Renal cortical epithelial cell (primary cell): ENCODE measurements around the gene TSPAN9. TPM values are rescaled to one million over a fixed set of nuclear protein-coding genes. Genes with fewer than 3 reads are reported as not detected.
A peak's percentile ranks its signal among the peaks of the same experiment; 100 is the strongest.

Experiments
- DNase-seq: peaks from one replicate; pipeline ENCODE4 v3.0.0-alpha.2; 2011; ENCODE audit warnings: low read depth
- total RNA-seq: library from RNA; depleted of rRNA; stranded (reverse); fragments of >200 nt; gene quantifications from 2 replicates; pipeline ENCODE4 v1.2.3, GENCODE V29; 2014

The TSPAN9 gene
- total RNA-seq, 1 donor from 2014 or later: 91.3 TPM

DNA sequence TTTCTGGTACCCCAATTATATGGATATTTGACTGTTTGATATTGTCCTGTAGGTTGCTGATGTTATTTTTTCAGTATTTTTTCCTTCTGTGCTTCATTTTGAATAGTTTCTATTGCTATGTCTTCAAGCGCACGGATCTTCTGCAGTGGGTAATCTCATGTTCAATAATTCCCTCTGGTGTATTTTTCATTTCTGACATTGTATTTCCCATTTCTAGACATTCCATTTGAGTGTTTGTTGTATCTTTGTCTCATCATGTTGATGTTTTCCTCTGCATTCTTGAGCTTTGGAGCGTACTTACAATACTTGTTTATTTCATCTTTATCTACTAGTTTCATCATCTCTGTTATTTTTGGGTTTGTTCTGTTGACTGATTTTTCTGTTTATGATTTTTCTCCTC, 22.0 kb downstream of the TSPAN9 start:
- no peak for DNase-seq

- DNase-seq: no peak
These were observed 24.3 kb downstream of the TSPAN9 start for GRCh38 chr12:3101309-3102024.

DNA sequence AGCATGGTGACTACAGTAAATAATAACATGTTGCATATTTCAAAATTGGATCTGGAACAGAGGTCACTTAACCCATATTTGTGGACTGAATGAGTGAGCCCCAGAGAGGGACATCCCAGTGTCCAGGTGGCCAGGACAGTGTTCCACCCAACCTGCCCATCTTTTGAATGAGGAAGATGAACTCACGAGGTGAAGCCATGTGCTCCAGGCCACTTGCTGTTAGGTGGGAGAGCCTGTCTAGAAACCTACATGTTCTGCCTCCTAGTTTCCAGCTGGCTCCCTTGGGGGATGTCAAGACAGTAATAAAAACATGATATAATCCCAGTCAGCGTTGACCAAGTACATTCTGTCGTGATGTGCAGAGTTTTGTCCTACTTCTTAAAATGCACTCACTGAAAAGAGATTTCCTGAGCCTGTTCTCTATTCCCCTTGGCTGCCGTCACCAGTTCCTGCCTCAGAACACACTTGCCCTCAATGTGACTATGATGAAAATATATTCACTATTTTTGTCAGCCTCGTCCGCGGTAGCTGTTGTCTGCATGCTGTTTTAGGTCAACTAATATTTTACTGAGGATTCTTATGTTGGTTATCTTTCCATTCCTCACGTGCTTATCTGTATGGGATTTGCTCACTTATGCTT, 25.7 kb downstream of the TSPAN9 start:
- DNase-seq: no peak

GRCh38 chr12:3103806-3104205, 26.6 kb downstream of the TSPAN9 start:
- no peak for DNase-seq

GRCh38 chr12:3105690-3106479, 28.7 kb downstream of the TSPAN9 start:
- DNase-seq: no peak

- no peak for DNase-seq
These were observed 29.4 kb downstream of the TSPAN9 start for GRCh38 chr12:3106579-3106978.

DNA sequence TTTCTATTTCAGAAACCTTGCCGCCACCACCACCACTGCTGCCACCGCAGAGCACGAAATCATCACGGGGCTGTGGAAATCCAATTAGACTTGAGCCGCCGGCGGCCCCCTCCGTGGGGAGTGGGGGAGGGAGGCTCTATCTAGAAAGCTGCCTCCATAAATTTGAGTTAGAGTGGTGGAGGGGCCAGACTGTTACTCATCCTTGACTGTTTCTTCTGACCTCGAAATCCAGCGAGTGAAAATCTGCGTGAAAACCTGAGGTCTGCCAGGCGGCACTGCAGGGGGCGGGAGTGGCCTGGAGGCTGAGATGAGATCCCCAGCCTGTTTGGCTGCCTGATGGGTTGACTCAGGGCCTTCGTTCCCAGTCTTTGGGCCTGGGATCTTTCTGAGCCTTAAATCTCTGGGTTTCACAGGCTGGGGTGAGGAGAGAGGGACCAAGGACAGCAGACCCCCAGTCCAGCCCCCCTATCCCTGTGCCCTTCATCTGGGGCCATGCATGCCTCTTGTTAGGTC, 29.9 kb downstream of the TSPAN9 start:
- DNase-seq: peak; percentile 78

- DNase-seq: peak; percentile 44
These were observed 30.8 kb downstream of the TSPAN9 start for GRCh38 chr12:3107954-3108353.

DNA sequence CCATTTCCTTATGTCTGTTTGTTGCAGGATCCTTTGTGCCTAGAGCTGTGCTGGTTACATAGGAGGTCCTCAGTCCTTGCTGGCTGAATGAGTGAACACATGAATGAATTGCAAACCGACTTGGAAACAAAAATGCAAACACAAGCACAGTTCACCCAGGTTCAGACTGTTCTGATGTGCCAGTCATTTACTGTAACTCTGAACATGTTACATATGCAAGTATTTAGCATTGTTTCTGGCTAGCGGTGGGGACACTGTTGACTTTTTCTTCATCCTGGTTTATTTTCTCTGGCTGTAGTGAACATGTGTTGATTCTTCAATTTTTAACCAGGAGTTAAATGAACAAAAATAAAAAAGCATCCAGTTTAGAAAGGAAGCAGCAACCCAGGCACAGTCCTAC, 33.4 kb downstream of the TSPAN9 start:
- peak; percentile 85 for DNase-seq

DNA sequence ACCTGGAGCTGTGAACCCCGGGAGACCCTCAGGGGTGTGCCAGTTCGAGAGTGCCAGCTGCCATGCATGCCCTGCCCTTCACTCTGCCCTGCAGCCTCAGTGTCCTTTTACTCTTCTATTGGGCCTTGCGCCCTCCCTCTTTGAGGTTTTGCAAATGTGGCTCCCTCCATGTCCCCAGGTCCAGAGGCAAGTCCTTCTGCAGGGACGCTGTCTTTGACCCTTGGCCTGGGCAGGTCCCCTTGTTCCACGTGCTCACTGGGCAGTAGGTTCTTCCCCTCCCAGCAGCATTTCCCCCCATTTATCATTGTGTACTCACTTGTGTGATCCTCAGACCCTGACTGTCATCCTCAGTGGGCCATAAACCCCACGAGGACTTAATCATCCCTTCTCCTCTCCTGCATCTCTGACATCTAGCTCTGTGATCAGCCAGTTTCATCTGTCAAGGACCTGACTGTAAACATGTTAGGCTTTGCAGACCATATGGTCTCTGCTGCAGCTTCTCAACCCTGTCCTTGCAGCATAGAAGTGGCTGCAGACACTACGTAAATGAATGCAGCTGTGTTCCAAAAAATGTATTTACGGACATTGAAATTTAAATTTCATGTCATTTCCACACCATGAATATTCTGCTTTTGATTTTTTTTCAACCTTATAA, 36.6 kb downstream of the TSPAN9 start:
- DNase-seq: no peak

- DNase-seq: no peak
These were observed 37.5 kb downstream of the TSPAN9 start for GRCh38 chr12:3114671-3115070.

GRCh38 chr12:3115078-3115477, 37.9 kb downstream of the TSPAN9 start:
- DNase-seq: no peak

DNA sequence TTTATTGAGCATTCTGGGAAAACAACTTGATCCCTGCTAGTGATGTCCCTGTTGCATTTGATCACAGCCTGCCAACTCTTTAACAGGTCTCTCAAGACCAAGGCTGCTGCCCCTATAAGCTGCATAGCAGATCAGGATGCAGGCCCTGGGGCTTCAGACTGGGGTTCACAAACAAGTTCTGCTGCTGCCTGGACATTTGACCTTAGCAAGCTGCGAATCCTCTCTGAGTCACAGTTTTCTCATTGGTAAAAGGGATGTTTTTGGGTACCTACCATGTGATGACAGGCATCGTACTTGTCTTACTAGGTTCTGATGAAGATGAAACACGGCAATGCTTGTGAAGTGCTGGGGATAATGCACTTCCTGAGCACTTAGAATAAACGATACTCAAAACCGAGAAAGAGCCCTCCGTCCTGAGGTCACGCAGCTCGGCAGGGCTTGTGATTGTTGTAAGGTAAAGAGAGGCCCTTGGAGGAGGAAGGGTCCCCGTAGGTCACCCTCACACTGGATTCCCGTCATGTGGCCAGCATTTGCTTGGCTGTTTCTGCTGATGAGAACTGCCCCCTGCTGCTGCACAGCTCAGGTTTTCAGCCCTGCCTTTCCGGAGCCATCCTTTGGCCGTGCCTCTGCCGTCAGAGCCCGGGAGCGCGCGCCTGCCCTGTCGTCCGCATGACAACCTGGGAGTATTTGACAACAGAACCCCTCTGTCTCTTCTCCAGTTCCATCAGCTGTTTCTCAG, 39.1 kb downstream of the TSPAN9 start:
- DNase-seq: no peak

GRCh38 chr12:3117144-3117581, 40.0 kb downstream of the TSPAN9 start:
- DNase-seq: peak; percentile 89

DNA sequence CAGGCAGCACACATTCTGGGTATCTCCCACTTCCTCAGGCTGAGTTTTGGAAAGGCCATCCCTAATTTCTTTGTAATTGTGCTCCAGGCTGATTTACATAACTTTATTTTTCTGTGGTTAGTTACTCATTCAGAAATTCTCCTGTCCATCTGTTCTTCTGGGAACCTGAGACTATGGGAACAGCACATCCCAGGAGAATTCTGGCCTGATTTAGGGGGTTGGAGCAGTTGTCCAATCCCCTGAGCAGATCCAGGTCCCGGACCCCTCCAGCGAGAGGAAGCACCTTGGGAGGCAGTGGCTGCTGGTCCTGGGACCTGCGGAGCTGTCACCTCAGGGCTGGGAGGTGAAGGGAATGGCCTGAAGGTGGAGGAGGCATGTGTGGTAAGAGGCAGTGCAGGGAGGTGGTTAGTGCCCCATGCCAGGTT, 40.4 kb downstream of the TSPAN9 start:
- DNase-seq: peak; percentile 97

DNA sequence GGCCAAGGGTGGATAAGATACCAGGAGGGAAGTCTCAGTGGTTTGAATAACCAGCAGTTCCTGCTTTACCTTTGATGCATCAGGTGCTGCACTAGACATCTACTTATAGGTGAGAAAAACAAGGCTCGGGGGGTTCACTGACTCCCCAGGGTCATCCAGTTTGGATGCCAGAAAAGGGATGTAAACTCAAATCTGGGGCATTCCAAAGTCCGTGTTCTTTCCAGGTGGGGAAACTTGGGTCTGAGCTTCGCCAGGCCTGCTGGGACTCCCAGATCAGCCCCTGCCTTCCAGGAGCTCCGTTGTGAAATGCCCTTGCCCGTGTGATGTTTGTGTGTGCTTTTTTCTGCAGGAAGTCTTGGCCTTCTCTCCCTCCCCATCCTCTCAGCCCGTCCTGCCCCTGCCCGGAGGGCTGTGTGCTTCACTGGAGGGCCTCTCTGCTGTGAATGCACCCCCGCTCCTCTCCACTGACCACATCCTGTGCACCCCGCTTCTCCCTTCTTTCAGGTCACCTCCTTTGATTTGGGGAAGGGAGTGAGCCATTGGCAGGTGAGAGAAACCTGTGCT, 42.1 kb downstream of the TSPAN9 start:
- peak; percentile 79 for DNase-seq

DNA sequence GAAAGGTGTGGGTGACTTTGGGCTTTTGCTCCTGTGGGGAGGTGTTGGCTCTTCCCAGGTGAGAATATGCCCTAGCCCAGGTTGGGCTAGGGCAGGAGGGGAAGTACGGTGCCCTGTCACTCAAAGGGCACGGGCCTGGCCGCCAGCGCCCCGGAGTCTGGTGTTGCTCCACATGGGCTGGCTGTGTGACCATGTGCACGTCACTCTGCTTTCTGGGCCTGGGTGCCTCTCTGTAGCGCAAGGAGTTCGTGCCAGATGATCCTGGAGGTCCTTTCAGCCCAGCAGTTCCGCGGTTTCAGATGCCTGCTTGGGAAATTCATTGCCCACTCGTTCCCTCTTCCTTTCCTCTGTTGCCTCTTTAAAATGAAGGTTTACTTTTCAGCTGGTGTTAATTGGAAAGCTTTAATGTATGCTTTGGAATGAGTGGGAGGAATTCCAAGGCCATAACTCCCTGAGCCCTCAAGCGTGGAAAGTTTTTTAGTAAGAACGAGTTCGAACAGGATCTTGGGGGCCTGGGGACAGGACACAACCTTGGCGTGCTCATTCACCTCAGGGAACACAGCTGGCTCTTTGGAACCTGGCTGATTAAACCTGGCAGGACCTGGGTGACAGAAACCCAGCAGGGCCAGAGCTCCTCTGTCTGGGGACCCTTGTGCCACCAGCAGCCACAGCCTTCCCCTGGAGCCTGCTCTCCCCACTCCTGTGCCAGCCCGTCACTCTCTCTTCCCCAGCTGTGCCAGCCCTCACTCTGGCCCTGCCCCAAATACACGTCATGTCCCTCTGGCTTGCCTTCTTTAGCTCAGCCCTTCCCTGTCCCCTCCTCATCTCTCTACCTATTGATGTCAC, 42.8 kb downstream of the TSPAN9 start:
- peak; percentile 98 for DNase-seq

DNA sequence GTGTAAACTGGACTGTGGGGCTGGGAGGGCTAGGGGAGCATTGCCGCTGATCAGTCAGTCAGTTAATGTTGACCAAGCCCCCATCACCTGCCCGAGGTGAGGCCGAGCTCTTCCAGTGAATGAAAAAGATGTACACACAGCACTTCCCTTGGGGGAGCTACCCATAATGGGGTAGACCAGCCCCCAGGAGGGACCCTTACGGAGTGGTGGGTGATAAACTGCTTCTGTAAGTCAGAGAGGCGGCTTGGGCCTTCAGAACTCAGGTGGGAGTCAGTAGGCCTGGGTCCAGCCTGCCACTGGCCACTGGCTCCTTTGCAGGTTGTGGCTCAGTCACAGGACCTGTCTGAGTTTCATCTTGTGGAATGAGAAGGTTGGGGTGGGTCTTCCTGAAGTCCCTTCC, 43.5 kb downstream of the TSPAN9 start:
- DNase-seq: no peak

- DNase-seq: peak; percentile 82
These were observed 45.9 kb downstream of the TSPAN9 start for GRCh38 chr12:3122841-3123678.
